GM21367 (cell line): Measurements from ENCODE around the gene CELF2.

Experiments
- ATAC-seq: cut with Tn5 transposase; IDR thresholded peaks from one replicate; pipeline ENCODE4 v1.9.1; 2021; ENCODE audit not compliant: unreplicated experiment

The CELF2 gene

GRCh38 chr10:11020548-11020942 is 2.9 kb downstream of the CELF2 start:
- ATAC-seq, result no peak

- ATAC-seq, result no peak
Measured at GRCh38 chr10:11022213-11022612, 4.5 kb downstream of the CELF2 start.

GRCh38 chr10:11023009-11023953 is 5.6 kb downstream of the CELF2 start:
- ATAC-seq, result no peak

- ATAC-seq, result no peak
Measured at GRCh38 chr10:11024596-11024995, 6.9 kb downstream of the CELF2 start.

- no peak for ATAC-seq
Measured at GRCh38 chr10:11025978-11026377, 8.3 kb downstream of the CELF2 start.

GRCh38 chr10:11026773-11027172 is 9.1 kb downstream of the CELF2 start:
- ATAC-seq, result no peak

GRCh38 chr10:11034762-11035161 is 17.1 kb downstream of the CELF2 start:
- ATAC-seq, result no peak

- ATAC-seq, result no peak
Measured at GRCh38 chr10:11035301-11035991, 17.8 kb downstream of the CELF2 start.

GRCh38 chr10:11036424-11037011 is 18.8 kb downstream of the CELF2 start:
- ATAC-seq, result no peak

- ATAC-seq, result no peak
Measured at GRCh38 chr10:11037991-11038390, 20.3 kb downstream of the CELF2 start.

GRCh38 chr10:11042357-11042756 is 24.7 kb downstream of the CELF2 start:
- no peak for ATAC-seq

- ATAC-seq, result no peak
Measured at GRCh38 chr10:11043039-11043438, 25.4 kb downstream of the CELF2 start.

- ATAC-seq, result no peak
Measured at GRCh38 chr10:11043446-11044127, 25.9 kb downstream of the CELF2 start.

GRCh38 chr10:11045487-11045886 is 27.8 kb downstream of the CELF2 start:
- no peak for ATAC-seq

- no peak for ATAC-seq
Measured at GRCh38 chr10:11045995-11046775, 28.5 kb downstream of the CELF2 start.

- no peak for ATAC-seq
Measured at GRCh38 chr10:11046776-11047160, 29.1 kb downstream of the CELF2 start.

GRCh38 chr10:11048707-11049278 is 31.1 kb downstream of the CELF2 start:
- no peak for ATAC-seq

GRCh38 chr10:11049806-11050205 is 32.1 kb downstream of the CELF2 start:
- ATAC-seq, result no peak

GRCh38 chr10:11050301-11051287 is 32.9 kb downstream of the CELF2 start:
- ATAC-seq, result no peak
